K562 (cell line): Measurements from ENCODE around the gene ADGRA1. TPM values are rescaled to one million over a fixed set of nuclear protein-coding genes. Genes with fewer than 3 reads are reported as not detected.

Experiments
- ATAC-seq: fragments of 200-7000 bp; cut with Tn5 transposase; 3 replicates; pipeline ENCODE4 v1.9.1; 2020; ENCODE audit warnings: moderate library complexity
- BruUV-seq: library from RNA; stranded (reverse); fragments of 400-500 nt; replicated peaks from 2 replicates; lab custom pipeline; 2021; lab: Mats Ljungman, UMichigan
- CTCF ChIA-PET: fragments of 300-600 bp; formaldehyde crosslinking; extraction: SDS; loops from one replicate; lab custom pipeline; 2021; ENCODE audit warnings: low intra/inter-chr PET ratio; lab: Yijun Ruan, JAX
- POLR2A ChIA-PET: fragments of 300-600, 350-650 bp; sonication (Branson Sonifier 250); formaldehyde crosslinking; extraction: SDS; loops from one replicate; lab custom pipeline; 2021; ENCODE audit warnings: antibody characterized with exemption, inconsistent platforms; lab: Yijun Ruan, JAX
- DNase-seq, 4 experiments: peaks; one replicate each; pipeline versions ENCODE4 v3.0.0 to v3.0.0-alpha.2; 2011 to 2018; ENCODE audit warnings: low spot score in 3 of 4, mixed read lengths in 3 of 4; ENCODE audit errors: extremely low read depth in 1 of 4
- FAIRE-seq: peaks from 2 replicates; lab custom pipeline; 2011; peaks lifted over from hg19 to GRCh38; lab: Jason Lieb, UNC
- H2AFZ ChIP-seq: 2 replicates; pipeline ENCODE4 v1.6.0; 2011; ENCODE audit warnings: low read depth, low read length, control low read depth, inconsistent platforms
- H3K27ac ChIP-seq: fragments of 200-600 bp; 3 replicates; pipeline ENCODE4 v1.8.0; 2011; ENCODE audit warnings: low read depth, mild to moderate bottlenecking, control low read depth, inconsistent platforms, low read length, moderate library complexity, mixed read lengths; ENCODE audit errors: extremely low read depth
- H3K27me3 ChIP-seq, 2 experiments: fragments of 300-600 bp in 1 of 2; 2 replicates in 1 of 2; 3 replicates in 1 of 2; pipeline versions ENCODE4 v1.6.0 to v1.8.0; 2011; ENCODE audit warnings: inconsistent platforms in 2 of 2, low read length in 2 of 2, mild to moderate bottlenecking in 1 of 2, mixed read lengths in 1 of 2, moderate library complexity in 1 of 2; ENCODE audit not compliant: control insufficient read depth in 2 of 2, insufficient read depth in 2 of 2
- H3K36me3 ChIP-seq: fragments of 300-600 bp; 3 replicates; pipeline ENCODE4 v1.8.0; 2011; ENCODE audit warnings: mild to moderate bottlenecking, low read length, inconsistent platforms; ENCODE audit not compliant: control insufficient read depth, insufficient read depth
- H3K4me1 ChIP-seq, 2 experiments: fragments of 200-600 bp in 1 of 2; replicated peaks in 1 of 2; 2 replicates in 1 of 2; 3 replicates in 1 of 2; pipeline versions ENCODE4 v1.5.1 to v1.8.0; 2011; ENCODE audit warnings: inconsistent platforms in 2 of 2, low read length in 2 of 2, mild to moderate bottlenecking in 1 of 2, mixed read lengths in 1 of 2, moderate library complexity in 1 of 2; ENCODE audit not compliant: control insufficient read depth in 2 of 2, insufficient read depth in 2 of 2
- H3K4me2 ChIP-seq: 2 replicates; pipeline ENCODE4 v1.6.1; 2011; ENCODE audit warnings: low read length, control low read depth, inconsistent platforms, mixed read lengths; ENCODE audit not compliant: insufficient read depth
- H3K4me3 ChIP-seq: fragments of 200-600 bp; sonication (generic), shearing (Covaris generic); 2 replicates; pipeline ENCODE4 v1.5.1; 2016; ENCODE audit warnings: control low read depth, inconsistent platforms
- H3K79me2 ChIP-seq: fragments of 200-600 bp; 3 replicates; pipeline ENCODE4 v1.8.0; 2011; ENCODE audit warnings: low read length, inconsistent platforms; ENCODE audit not compliant: control insufficient read depth, insufficient read depth
- H3K9ac ChIP-seq, 2 experiments: 2 replicates each; pipeline versions ENCODE4 v1.6.0 to v1.6.1; 2011; ENCODE audit warnings: low read depth in 2 of 2, low read length in 2 of 2, control low read depth in 1 of 2, inconsistent platforms in 1 of 2, mild to moderate bottlenecking in 1 of 2, mixed read lengths in 1 of 2; ENCODE audit not compliant: insufficient read depth in 1 of 2
- H3K9me1 ChIP-seq: one replicate; pipeline ENCODE4 v1.6.0; 2011; ENCODE audit warnings: inconsistent platforms, mild to moderate bottlenecking, low read length, moderate library complexity; ENCODE audit not compliant: control insufficient read depth, insufficient read depth
- H3K9me3 ChIP-seq: replicated peaks from 2 replicates; pipeline ENCODE4 v1.5.1; 2011; ENCODE audit warnings: low read depth, low read length, inconsistent platforms; ENCODE audit not compliant: control insufficient read depth, insufficient read depth
- H4K20me1 ChIP-seq: replicated peaks from 2 replicates; pipeline ENCODE4 v1.6.1; 2011; ENCODE audit warnings: low read length, inconsistent platforms, mixed read lengths; ENCODE audit not compliant: control insufficient read depth, insufficient read depth
- GTF2E2 ChIP-seq: fragments of 200-800 bp; sonication (Bioruptor generic); IDR thresholded peaks from 2 replicates; pipeline ENCODE4 v1.6.1; 2016; ENCODE audit warnings: missing genetic modification characterization, missing compliant biosample characterization
- NELFE ChIP-seq: IDR thresholded peaks from 2 replicates; pipeline ENCODE4 v1.6.1; 2011; ENCODE audit warnings: mild to moderate bottlenecking; ENCODE audit not compliant: insufficient read depth, insufficient read length
- POLR2AphosphoS5 ChIP-seq: IDR thresholded peaks from 2 replicates; pipeline ENCODE4 v1.6.1; 2011; ENCODE audit warnings: mild to moderate bottlenecking, low read depth, low read length, moderate library complexity; ENCODE audit not compliant: control insufficient read depth, insufficient read depth
- ZBTB11 ChIP-seq, 3 experiments: fragments of 200-800 bp in 1 of 3; fragments of 250-450 bp in 1 of 3; fragments of 450-650 bp in 1 of 3; sonication (Bioruptor Pico) in 1 of 3; sonication (Bioruptor generic) in 1 of 3; formaldehyde crosslinking in 1 of 3; IDR thresholded peaks; 2 replicates each; pipeline versions ENCODE4 v1.6.1 to v1.8.0; 2016 to 2022; ENCODE audit warnings: mild to moderate bottlenecking in 2 of 3, missing genetic modification characterization in 2 of 3, missing compliant biosample characterization in 1 of 3, moderate library complexity in 1 of 3
- ZNF253 ChIP-seq: fragments of 250-450 bp; sonication (Bioruptor Pico); conservative IDR thresholded peaks from 2 replicates; pipeline ENCODE4 v1.6.1; 2021; ENCODE audit warnings: mild to moderate bottlenecking
- ZNF316 ChIP-seq: fragments of 450-650 bp; IDR thresholded peaks from 2 replicates; pipeline ENCODE4 v1.6.1; 2016
- ZNF695 ChIP-seq: fragments of 450-650 bp; formaldehyde crosslinking; IDR thresholded peaks from 2 replicates; pipeline ENCODE4 v1.4.0; 2020; ENCODE audit warnings: mild to moderate bottlenecking, moderate library complexity
- WGBS: fragments of 100-300 bp; shearing (Covaris generic); methylation state at CpG from one replicate; pipeline ENCODE4 v1.1.6; 2016; ENCODE audit warnings: low coverage, mixed read lengths; ENCODE audit not compliant: insufficient coverage; ENCODE audit errors: missing lambda C conversion rate; 5-methylcytosine and 5-hydroxymethylcytosine counted together
- in situ Hi-C: fragments of 300-500 bp; cut with MboI; formaldehyde crosslinking; loops from 4 replicates; pipeline ENCODE4 v1.15.0; 2018; ENCODE audit warnings: inconsistent platforms, mixed read lengths
- intact Hi-C: fragments of 100-400 bp; cut with micrococcal nuclease; formaldehyde crosslinking; loops from 2 replicates; pipeline ENCODE4 v1.14.2; 2022
- polyA plus RNA-seq, 8 experiments: library from polyadenylated mRNA; depleted of rRNA in 4 of 8; stranded (reverse) in 5 of 8; unstranded in 3 of 8; fragments of >200 nt; fragmentation: Nextera tagmentation in 2 of 8; fragmentation: Illumina TruSeq in 1 of 8; extraction: Ambion mirVana in 2 of 8; extraction: Trizol in 1 of 8; gene quantifications; 2 replicates each; pipeline versions ENCODE4 v1.2.1 to v1.2.3, GENCODE V29; 2011 to 2014; ENCODE audit warnings: inconsistent platforms in 1 of 8, missing spikeins in 1 of 8
- total RNA-seq, 7 experiments: library from RNA; depleted of rRNA in 6 of 7; stranded (reverse); fragments of >200 nt in 6 of 7; fragmentation: Illumina TruSeq in 2 of 7; extraction: Trizol in 2 of 7; gene quantifications; 2 replicates each; pipeline versions ENCODE4 v1.2.1 to v1.2.3, GENCODE V29; 2011 to 2021; ENCODE audit warnings: low replicate concordance in 1 of 7
- TF ChIP-seq, protein P1 (sequence below), 2 experiments: fragments of 250-450 bp in 1 of 2; fragments of 450-650 bp in 1 of 2; sonication (Bioruptor Pico) in 1 of 2; IDR thresholded peaks; 2 replicates each; pipeline versions ENCODE4 v1.6.1 to v1.8.0; 2016 to 2021; ENCODE audit warnings: mild to moderate bottlenecking in 2 of 2, moderate library complexity in 2 of 2, missing compliant biosample characterization in 1 of 2, missing genetic modification characterization in 1 of 2
- TF ChIP-seq, protein P2 (sequence below): fragments of 450-650 bp; IDR thresholded peaks from 2 replicates; pipeline ENCODE4 v1.7.0; 2016; ENCODE audit warnings: borderline replicate concordance

Gene ADGRA1
- total and polyA plus RNA-seq, 9 of the 15 experiments (the other 6 are each of a cell fraction or from before 2014, with no cell fraction given), result not detected

- TF ChIP-seq, protein P1, sequence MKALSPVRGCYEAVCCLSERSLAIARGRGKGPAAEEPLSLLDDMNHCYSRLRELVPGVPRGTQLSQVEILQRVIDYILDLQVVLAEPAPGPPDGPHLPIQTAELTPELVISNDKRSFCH (CRISPR knock-in tag; IDR thresholded peaks at IDR 0.05), result no peak
- TF ChIP-seq, protein P1 (tag; IDR thresholded peaks at IDR 0.05), result no peak
Observed at GRCh38 chr10:133166828-133167692, 79.3 kb downstream of the ADGRA1 start (continued).

DNA sequence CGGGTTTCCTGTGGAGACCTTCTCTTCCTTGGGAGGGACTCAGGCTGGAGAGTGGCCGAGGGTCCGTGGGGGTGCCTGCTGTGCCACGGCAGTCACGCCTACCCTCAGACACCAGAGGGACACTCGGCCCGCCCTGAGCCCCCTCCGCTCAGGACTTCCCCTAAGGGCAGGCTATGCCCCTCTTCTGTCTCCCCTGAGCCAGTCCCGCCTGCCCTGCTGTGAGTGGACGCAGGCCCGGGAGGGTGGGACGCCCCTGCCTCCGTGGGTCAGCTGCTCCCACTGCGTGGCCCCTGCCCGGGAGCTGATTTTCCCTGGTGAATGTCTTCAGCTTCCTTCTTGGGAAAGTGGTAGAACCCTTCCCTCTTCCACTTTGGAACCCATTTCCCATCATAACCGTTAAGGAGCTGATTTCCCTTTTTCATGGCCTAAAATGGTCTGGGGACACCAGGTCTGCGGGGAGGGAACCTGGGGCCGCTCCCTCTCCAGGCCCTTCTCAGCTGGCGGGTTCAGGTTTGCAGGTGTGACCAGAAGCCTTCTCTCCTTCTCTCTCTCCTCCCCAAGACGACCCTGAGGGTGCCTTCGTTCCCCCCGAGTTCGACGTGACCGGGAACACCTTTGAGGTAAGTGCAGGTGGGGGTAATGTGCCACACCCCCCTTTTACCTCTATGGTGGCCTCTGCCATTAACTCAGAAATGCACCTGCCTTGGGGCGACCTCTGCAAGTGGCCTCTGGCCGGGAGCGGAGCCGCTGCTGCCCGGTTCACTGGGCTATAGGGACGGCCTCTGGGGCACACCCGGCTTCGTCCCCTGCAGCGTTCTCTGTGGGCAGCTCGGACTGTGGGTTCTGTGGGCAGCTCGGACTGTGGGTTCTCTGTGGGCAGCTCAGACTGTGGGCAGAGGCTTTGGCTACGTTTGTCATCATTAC, 80.2 kb downstream of the ADGRA1 start:
- Histone ChIP-seq H3K4me1 (peaks cover 0 to 27% of the 10 kb centered on the region in 2 experiments; a peak in 2 of 5 replicates), H3K36me3 (no peaks in the 10 kb centered on the region), H3K9ac (no peak overlapping the region), H4K20me1 (no peaks in the 10 kb centered on the region), H3K79me2 (no peaks in the 10 kb centered on the region), H3K4me3 (no peak overlapping the region), H3K9me1 (no peaks in the 10 kb centered on the region), H3K27ac (no peak overlapping the region), H3K27me3 (peaks cover 3 to 65% of the 10 kb centered on the region in 2 experiments; a peak in 2 of 5 replicates), H3K4me2 (no peak overlapping the region), H3K9me3 (no peaks in the 10 kb centered on the region), H2AFZ (no peak overlapping the region)
- intact Hi-C loops, result no loop called here
- no TSS peak for BruUV-seq
- DNase-seq, result no peak
- in situ Hi-C loops, result no loop called here
- no peak for FAIRE-seq
- WGBS, result 7% methylated on average over 18 of the region's 37 CpGs
- ATAC-seq, result no peak
- CTCF ChIA-PET, result no interaction called here
- POLR2A ChIA-PET, result interaction anchor here (0.6 to 0.9 kb wide), 2 partner anchors 62 to 139 kb away, joined by 3 read pairs; no protein-coding TSS in a partner anchor
- TF ChIP-seq NELFE, result no peak
- TF ChIP-seq GTF2E2 (tag), result no peak
- TF ChIP-seq, protein P2, sequence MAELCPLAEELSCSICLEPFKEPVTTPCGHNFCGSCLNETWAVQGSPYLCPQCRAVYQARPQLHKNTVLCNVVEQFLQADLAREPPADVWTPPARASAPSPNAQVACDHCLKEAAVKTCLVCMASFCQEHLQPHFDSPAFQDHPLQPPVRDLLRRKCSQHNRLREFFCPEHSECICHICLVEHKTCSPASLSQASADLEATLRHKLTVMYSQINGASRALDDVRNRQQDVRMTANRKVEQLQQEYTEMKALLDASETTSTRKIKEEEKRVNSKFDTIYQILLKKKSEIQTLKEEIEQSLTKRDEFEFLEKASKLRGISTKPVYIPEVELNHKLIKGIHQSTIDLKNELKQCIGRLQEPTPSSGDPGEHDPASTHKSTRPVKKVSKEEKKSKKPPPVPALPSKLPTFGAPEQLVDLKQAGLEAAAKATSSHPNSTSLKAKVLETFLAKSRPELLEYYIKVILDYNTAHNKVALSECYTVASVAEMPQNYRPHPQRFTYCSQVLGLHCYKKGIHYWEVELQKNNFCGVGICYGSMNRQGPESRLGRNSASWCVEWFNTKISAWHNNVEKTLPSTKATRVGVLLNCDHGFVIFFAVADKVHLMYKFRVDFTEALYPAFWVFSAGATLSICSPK, result no peak
- no peak for TF ChIP-seq ZNF695 (CRISPR knock-in tag)
- TF ChIP-seq ZBTB11 (CRISPR knock-in tag; IDR thresholded peaks at IDR 0.05), result no peak
- TF ChIP-seq ZNF316, result no peak
- no peak for TF ChIP-seq ZNF253 (CRISPR knock-in tag)
- TF ChIP-seq POLR2AphosphoS5, result no peak
